Left ventricle myocardium inferior (tissue), 1 donor: ENCODE results near the gene MAP2K2. TPM values are rescaled to one million over a fixed set of nuclear protein-coding genes. Genes with fewer than 3 reads are reported as not detected.

Experiments
- DNase-seq: peaks from one replicate; pipeline ENCODE4 v3.0.0-alpha.2; 2020
- H3K27ac ChIP-seq: fragments of 200-600 bp; replicated peaks from 2 replicates; pipeline ENCODE4 v1.8.0; 2021
- H3K27me3 ChIP-seq: fragments of 200-600 bp; 2 replicates; pipeline ENCODE4 v1.8.0; 2021; ENCODE audit warnings: low read depth
- H3K36me3 ChIP-seq: fragments of 200-600 bp; 2 replicates; pipeline ENCODE4 v1.8.0; 2021
- H3K4me1 ChIP-seq: fragments of 200-600 bp; 2 replicates; pipeline ENCODE4 v1.8.0; 2021
- H3K4me3 ChIP-seq: fragments of 200-600 bp; 2 replicates; pipeline ENCODE4 v1.8.0; 2021; ENCODE audit warnings: mild to moderate bottlenecking, moderate library complexity
- H3K9me3 ChIP-seq: fragments of 200-600 bp; replicated peaks from 2 replicates; pipeline ENCODE4 v1.8.0; 2021
- CTCF ChIP-seq: fragments of 200-600 bp; IDR thresholded peaks from 2 replicates; pipeline ENCODE4 v1.8.0; 2021; ENCODE audit warnings: antibody characterized with exemption, mild to moderate bottlenecking, borderline replicate concordance
- intact Hi-C: fragments of 100-400 bp; cut with micrococcal nuclease; formaldehyde crosslinking; loops from one replicate; pipeline ENCODE4 v1.11.0; 2022
- total RNA-seq: library from RNA; stranded (reverse); fragmentation: NEBNext Ultra II Directional; extraction: Animal tissue kit (Norgen Biotek cat#: 25700); gene quantifications from one replicate; pipeline ENCODE4 v1.2.1, GENCODE V29; 2021
- donor health status: DM: no; HTN: yes; CAD: no; lungs with severe emphysema.

MAP2K2 gene
- total RNA-seq, 1 donor from 2014 or later = 129 TPM

GRCh38 chr19:4077007-4077374 is 46.9 kb downstream of the MAP2K2 start:
- intact Hi-C loops = no loop called here
- Histone ChIP-seq H3K27me3 (no peaks in the 10 kb centered on the region), H3K4me3 (no peak overlapping the region), H3K27ac (peak overlapping the region; percentile 87), H3K36me3 (no peaks in the 10 kb centered on the region), H3K9me3 (no peaks in the 10 kb centered on the region), H3K4me1 (peaks cover 21% of the 10 kb centered on the region)
- no peak for DNase-seq
- TF ChIP-seq CTCF = no peak

- Histone ChIP-seq H3K27ac (no peak overlapping the region), H3K4me3 (no peak overlapping the region), H3K9me3 (no peaks in the 10 kb centered on the region), H3K27me3 (no peaks in the 10 kb centered on the region), H3K36me3 (no peaks in the 10 kb centered on the region), H3K4me1 (peaks cover 21% of the 10 kb centered on the region)
- intact Hi-C loops = no loop called here
- no peak for DNase-seq
- no peak for TF ChIP-seq CTCF
Observed at GRCh38 chr19:4075373-4075772, 48.5 kb downstream of the MAP2K2 start.

GRCh38 chr19:4071610-4072009 is 52.3 kb downstream of the MAP2K2 start:
- DNase-seq = no peak
- no peak overlapping the region for H3K27ac ChIP-seq
- H3K9me3 ChIP-seq = no peaks in the 10 kb centered on the region
- no peak overlapping the region for H3K4me3 ChIP-seq
- intact Hi-C loops = no loop called here
- TF ChIP-seq CTCF = no peak
- no peaks in the 10 kb centered on the region for H3K27me3 ChIP-seq
- no peaks in the 10 kb centered on the region for H3K36me3 ChIP-seq
- H3K4me1 ChIP-seq = peaks cover 15% of the 10 kb centered on the region

- TF ChIP-seq CTCF = no peak
- Histone ChIP-seq H3K27ac (no peak overlapping the region), H3K9me3 (no peaks in the 10 kb centered on the region), H3K27me3 (no peaks in the 10 kb centered on the region), H3K36me3 (no peaks in the 10 kb centered on the region), H3K4me1 (peaks cover 25% of the 10 kb centered on the region), H3K4me3 (no peak overlapping the region)
- DNase-seq = no peak
- intact Hi-C loops = no loop called here
Observed at GRCh38 chr19:4069331-4069959, 54.5 kb downstream of the MAP2K2 start.

GRCh38 chr19:4068047-4068966 is 55.6 kb downstream of the MAP2K2 start:
- Histone ChIP-seq H3K27me3 (no peaks in the 10 kb centered on the region), H3K36me3 (no peaks in the 10 kb centered on the region), H3K4me1 (peaks cover 36% of the 10 kb centered on the region), H3K27ac (peak overlapping the region; percentile 99), H3K9me3 (no peaks in the 10 kb centered on the region), H3K4me3 (peak overlapping the region; percentile 96)
- no peak for TF ChIP-seq CTCF
- intact Hi-C loops = no loop called here
- DNase-seq = no peak
